Stimulated activated CD4-positive, alpha-beta T cell treated with anti-CD3 and anti-CD28 coated beads, Interleukin-1b, Interleukin-23, amount 100 ng/mL, for 24 hours (primary cell): Measurements from ENCODE around the gene DIP2B.
"Not testable (repeated sequence)": the region's sequence is repeated elsewhere in the genome, so short reads cannot be mapped to it uniquely, and the experiment has no call there.

Experiments used
- DNase-seq, 4 experiments: peaks; one replicate each; pipeline ENCODE4 v3.0.0-alpha.2; 2020; ENCODE audit warnings: low read depth in 4 of 4, low spot score in 1 of 4

Gene DIP2B

DNA sequence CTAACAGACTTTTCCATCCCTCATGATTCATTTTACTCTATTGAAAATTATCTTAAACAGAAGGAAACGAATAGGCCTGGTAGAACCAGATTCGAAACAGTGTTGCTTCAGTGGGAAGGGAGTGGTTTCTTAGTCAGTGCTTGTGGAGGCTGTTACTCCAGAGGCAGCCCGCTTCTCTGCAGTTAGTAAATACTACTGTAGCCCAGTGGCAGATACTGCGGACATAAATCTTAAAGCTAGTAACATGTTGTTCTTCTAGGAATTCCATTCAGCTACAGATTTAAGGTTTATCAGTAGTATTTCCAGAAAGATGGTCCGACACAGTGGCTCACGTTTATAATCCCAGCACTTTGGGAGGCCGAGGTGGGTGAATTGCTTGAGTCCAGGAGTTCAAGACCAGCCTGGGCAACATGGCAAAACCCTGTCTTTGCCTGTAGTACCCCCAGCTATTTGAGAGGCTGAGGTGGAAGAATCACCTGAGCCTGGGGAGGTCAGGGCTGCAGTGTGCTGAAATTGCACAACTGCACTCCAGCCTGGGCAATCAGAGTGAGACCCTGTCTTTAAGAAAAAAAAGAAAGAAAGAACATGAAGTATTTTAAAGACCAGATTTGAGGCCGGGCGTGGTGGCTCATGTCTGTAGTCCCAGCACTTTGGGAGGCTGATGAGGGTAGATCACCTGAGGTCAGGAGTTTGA lies 45.9 kb downstream of the DIP2B start:
- DNase-seq: no peak

DNA sequence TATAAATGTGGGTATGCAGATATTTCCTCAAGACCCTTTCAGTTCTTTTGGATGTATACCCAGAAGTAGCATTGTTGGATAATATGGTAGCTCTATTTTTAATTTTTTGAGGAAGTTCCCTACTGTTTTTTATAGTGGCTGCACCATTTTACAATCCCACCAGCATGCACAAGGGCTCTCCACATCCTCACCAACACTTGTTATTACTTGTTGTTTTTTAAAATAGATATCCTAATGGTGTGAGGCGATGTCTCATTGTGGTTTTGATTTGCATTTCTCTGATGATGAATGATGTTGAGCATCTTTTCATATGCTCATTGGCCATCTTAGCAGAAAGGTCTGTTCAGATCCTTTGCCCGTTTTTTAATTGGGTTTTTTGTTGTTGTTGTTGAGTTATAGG lies 47.1 kb downstream of the DIP2B start:
- DNase-seq: no peak

DNA sequence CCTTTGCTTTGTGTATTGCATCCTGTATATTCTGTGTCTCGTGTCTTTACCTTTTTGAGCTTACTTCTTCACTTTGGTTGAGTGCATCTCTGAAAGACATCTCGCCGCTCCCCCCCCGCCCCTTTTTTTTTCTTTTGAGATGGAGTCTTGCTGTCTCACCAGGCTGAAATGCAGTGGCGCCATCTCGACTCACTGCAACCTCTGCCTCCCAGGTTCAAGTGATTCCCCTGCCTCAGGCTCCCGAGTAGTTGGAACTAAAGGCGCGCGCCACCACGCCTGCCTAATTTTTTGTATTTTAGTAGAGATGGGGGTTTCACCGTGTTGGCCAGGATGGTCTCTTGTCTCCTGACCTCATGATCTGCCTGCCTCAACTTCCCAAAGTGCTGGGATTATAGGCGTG lies 49.9 kb downstream of the DIP2B start:
- no peak for DNase-seq

DNA sequence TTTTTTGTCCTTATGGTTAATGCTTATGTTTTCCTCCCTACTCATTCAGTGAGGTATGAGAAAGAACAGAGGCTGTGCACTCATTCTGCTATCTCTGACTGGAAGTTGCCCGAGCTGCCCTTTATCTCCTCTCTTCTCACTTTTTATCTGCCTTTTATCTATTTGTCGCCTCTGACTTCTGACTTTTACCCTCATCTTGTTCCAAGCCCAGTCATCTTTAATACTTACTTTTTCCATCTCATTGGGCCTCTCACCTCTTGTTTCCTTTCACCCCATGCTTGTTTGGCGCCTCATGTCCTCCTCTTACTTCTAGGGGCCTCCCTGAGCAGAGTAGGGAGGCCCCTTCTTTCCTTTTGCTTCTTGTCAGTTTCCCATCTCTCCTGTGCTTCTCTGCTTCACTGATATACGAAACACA lies 50.7 kb downstream of the DIP2B start:
- DNase-seq: peak in 1 of 4 experiments; percentile 25

- DNase-seq: no peak
These were observed 51.5 kb downstream of the DIP2B start for GRCh38 chr12:50556273-50556672.

- DNase-seq: not testable (repeated sequence)
These were observed 52.0 kb downstream of the DIP2B start for GRCh38 chr12:50556796-50557195.

DNA sequence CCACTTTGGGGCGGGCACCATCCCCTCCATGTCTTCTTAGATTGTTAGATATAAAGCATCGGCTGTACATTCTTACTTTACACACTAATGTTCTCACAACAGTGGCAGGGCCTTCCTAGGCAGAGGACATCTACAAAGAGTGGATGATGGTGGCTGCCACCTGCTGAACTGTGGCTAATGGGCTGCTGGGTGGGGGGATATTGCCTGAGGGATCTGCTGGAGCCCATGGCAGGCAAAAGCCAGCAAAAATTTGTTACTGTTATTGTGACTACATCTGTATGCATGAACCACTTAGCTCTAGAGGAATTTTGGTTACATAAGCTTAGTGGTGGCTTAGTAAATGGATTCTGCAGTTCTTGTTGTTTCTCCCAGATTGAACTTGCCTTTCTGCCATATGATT lies 52.6 kb downstream of the DIP2B start:
- no peak for DNase-seq

- no peak for DNase-seq
These were observed 54.2 kb downstream of the DIP2B start for GRCh38 chr12:50558970-50559369.

GRCh38 chr12:50562520-50563433 lies 58.0 kb downstream of the DIP2B start:
- DNase-seq: no peak

DNA sequence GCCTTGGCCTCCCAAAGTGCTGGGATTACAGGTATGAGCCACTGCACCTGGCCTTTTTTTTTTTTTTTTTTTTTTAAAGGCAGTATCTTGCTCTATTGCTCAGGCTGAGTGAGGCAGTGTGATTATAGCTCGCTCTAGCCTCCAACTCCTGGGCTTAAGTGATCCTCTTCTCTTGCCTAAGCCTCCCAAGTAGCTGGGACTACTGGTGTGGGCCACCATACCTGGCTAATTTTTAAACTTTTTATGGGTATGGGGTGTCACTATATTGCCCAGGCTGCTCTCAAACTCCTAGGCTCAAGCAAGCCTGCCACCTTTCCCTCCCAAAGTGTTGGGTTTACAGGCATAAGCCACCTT lies 58.6 kb downstream of the DIP2B start:
- no peak for DNase-seq

DNA sequence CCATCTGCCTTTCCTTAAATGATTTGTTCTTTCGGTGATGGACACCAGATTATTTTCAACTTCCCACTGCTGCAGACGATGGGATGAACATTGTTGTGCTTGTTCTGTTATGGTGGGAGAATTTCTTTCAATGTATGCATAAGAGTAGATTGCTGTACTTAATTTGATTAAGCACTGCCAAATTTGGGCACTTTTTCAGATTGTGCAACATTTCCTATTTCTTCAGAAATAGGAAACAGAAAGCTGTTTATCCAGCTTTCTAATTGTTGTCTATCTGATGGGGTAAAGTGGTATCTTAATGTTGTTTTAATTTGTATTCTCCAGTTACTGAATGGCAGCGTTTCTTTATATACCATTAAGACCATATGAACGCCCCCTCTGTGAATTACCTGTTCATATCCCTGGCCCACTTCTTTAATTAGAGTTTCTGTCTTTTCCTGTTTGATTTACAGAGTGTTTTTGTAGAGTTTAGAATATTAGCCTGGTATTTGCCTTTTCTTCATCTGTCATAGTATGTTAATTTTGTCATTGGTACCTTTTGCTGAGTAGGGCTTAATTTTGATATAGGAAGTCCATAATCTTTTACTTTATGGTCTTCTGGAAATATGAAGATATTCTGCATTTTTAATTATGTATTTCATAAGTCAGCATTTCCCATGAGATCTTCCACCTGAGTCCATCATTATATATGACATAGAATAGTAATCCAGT lies 59.6 kb downstream of the DIP2B start:
- no peak for DNase-seq

GRCh38 chr12:50564948-50565297 lies 60.1 kb downstream of the DIP2B start:
- no peak for DNase-seq

DNA sequence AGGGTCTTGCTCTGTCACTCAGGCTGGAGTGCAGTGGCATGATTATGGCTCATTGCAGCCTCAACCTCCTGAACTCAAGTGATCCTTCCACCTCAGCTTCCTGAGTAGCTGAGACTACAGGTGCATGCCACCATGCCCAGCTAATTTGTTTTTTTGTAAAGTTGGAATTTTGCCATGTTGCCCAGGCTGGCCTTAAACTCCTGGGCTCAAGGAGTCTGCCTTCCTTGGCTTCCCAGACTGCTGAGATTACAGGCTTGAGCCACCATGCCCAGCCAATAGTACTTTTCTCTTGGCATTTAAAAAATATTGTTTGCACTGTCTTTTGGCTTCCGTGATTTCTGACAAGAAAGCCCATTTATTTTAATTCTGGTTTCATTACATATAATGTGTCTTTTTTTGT lies 61.3 kb downstream of the DIP2B start:
- no peak for DNase-seq

DNA sequence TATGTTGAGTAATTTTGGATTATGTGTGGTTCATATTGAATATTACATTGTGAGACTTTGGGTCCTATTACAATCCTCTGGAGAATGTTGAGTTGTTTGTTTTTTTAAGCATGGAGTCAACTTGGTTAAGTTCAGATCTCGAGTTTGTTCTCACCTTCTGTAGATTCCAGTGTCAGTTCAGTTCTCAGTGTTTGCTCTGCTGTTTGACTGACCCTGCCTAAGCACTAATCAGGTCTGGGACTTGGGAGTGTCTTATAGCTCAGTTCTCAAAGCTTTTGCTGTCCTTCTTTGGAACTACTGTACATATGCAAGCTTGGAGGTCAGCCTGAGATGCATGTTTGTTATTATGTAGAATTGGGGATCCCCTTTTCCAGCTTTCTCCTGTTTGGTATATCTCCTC lies 63.1 kb downstream of the DIP2B start:
- DNase-seq: no peak

DNA sequence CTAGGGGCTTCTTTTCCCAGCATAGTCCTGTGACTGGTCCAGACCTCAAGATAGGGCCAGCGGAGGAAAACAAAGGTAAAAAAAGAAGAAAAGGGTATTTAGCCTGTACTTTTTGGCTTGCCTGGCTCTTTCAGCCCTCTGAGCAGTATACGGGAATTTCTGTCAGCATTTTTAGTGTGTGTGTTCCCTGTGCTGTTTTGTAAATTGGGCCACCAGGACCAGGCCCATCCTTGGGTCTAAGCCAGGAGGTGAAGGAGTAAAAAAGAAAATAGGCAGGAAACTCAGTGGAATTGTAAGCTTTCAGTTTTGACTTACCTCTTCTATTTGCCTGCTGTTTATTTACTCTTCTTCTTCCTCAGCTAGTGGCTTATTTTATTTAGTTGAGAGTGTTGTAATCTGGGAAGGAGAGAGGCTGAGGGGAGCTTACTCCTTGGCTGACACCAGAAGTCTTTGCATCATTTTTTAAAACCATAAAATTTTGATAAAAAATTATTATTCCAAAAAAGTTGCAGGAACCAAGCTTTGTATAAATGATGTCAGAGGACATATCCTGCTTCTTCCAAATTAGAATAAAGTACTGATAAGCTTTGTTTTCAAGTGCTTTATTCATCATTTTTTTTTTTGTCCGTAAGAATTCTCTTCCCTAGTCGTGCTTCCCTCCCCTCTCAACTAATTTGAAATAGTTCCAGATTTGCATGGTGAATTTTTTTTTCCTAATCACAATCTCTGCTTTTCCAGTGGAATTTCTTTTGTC lies 63.7 kb downstream of the DIP2B start:
- no peak for DNase-seq

DNA sequence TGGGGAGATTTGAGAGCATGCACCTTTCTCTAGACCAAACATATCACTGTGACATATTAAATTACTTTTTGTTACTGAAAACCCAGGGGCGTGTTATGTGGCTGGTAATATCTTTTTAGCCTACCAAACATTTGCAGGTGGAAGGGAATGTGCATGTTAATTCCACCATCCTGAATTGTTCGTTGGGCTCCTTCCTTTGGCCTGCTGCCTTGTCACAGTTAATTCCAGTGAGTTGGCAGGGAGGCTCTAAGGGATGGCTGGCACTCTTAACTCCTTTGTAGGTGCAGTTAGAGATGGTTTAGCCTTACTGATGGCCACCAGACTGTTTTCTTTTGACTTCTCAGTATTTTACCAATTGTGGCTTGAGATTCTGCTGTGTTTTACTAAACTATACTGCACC lies 64.5 kb downstream of the DIP2B start:
- DNase-seq: no peak

GRCh38 chr12:50569876-50570275 lies 65.1 kb downstream of the DIP2B start:
- DNase-seq: no peak

DNA sequence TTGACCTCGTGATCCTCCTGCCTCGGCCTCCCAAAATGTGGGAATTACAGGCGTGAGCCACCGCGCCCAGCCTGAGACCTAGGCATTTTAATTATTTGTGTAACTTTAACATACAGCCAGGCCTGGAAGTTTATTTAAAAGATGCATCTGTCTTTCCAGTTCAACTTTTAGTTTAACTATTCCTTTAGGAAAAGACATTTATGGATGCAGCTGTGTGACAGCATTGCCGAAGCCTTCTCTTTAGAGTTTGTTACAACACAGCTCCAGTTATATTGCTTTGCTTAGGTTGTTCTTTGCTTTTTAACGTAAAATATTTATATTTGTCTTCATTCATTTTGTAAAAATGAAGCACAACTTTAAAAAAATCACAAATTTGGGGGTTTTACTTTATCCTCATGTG lies 67.0 kb downstream of the DIP2B start:
- DNase-seq: no peak

DNA sequence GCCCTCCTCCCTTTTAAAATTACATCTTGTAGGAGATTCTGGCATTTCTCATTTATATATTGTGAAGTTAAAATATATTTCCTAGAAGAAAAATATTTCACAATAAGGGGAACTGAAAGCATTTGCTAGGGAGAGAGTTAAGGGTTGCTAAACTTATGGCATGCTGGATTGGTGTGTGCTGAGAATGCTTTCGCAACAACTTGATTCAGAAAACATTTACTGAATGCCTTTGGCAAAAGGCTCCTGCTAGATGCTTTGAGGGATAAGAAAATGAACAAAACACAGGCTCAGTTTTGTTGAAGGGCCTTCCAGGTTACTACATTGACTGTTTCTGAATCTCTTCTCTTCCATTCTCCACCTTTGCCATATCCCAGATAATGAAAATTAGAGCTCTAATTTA lies 67.5 kb downstream of the DIP2B start:
- no peak for DNase-seq

- no peak for DNase-seq
These were observed 68.0 kb downstream of the DIP2B start for GRCh38 chr12:50572760-50573159.

DNA sequence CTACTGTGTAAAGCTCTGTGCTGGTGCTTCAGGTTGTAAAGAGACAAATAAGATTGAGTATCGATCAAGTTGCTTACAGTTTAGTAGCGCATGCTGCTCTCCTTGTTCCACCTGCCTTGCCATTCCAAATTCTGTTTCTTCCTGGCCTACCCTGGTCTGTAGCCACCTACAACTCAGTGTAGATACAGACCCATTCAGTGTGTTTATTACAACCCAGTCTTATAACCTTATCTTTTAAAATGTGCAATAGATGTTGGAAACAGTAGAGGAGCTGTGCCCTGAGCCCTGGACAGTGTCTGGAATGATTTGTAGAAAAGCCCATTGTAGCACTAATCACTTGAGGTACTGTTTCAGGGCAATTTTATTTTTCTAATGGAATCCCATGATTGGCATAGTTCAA lies 68.5 kb downstream of the DIP2B start:
- no peak for DNase-seq
